Measurements from ENCODE around the gene SH3RF3. TPM values are rescaled to one million over a fixed set of nuclear protein-coding genes. Genes with fewer than 3 reads are reported as not detected.

The SH3RF3 gene
- polyA plus RNA-seq, 1 donor, result 5.0 TPM

GRCh38 chr2:109139865-109140396 lies 10.9 kb downstream of the SH3RF3 start:
- no peak for DNase-seq

- no peak for DNase-seq
These were observed 12.1 kb downstream of the SH3RF3 start for GRCh38 chr2:109141006-109141600.

DNA sequence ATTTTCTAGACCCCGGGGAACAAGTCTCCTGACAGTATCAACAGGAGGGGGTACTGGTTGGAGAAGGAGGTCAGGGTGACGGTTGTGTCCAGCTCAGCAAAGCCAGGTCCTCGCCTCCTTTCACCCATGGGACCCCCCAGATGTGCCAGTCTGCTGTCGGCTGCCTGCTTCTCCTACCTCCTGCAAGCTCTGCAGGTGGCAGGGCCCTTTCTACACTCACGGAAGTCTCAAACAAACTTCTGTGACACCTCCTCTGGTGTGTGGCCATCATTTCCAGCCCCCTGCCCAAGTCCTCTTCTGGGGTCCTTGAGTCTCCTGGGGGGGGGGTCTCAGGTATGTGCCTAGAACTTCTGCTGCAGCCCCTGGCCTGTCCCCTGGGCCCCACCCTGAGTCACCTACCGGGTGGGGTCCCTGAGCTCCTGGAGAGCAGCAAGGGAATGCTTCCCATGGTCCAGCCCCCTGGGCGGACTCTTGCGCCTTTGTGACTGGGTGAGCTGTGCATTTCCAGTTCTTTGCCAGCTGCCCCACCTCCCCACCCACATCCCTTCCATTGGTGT lies 12.8 kb downstream of the SH3RF3 start:
- no peak for DNase-seq

GRCh38 chr2:109142416-109143210 lies 13.6 kb downstream of the SH3RF3 start:
- DNase-seq, result no peak

- no peak for DNase-seq
These were observed 14.5 kb downstream of the SH3RF3 start for GRCh38 chr2:109143214-109144187.

DNA sequence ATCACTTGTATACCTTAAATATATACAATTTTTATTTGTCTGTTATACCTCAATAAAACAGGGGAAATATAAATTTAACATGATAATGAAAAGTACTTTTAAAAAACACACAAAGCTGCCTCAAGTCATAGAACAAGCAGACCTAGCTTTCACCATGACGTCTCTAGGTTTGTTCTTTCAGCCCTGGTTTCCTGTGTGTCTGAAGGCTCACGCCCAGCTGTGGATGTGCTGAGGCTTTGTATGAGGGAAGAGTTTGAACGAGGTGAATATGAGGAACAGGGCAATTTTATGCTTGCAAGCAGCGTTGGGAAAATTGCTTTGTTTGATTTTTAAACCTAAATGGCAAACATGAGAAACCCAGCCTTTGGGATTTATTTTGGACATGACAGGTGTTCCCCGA lies 15.3 kb downstream of the SH3RF3 start:
- no peak for DNase-seq

GRCh38 chr2:109144721-109145120 lies 15.7 kb downstream of the SH3RF3 start:
- DNase-seq, result no peak

- DNase-seq, result no peak
These were observed 16.3 kb downstream of the SH3RF3 start for GRCh38 chr2:109145286-109145685.

DNA sequence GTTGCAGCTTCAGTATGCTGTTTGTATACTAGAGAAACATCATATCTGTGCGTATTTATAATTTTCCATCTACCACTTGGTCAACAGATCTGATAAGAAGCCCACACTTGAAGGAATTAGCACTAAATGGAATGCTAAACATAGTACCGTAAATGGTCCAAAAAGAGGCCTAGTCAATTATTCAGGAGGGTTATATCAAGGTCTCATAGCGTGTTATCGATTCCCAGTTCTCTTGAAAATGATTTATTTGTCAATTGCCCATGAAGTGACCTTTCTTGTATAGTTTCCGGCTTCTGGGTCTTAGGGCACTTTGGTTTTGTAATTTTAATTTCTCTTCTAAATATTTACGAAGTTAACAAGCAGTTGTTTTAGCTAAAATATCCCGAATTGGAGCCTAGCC lies 18.4 kb downstream of the SH3RF3 start:
- no peak for DNase-seq

DNA sequence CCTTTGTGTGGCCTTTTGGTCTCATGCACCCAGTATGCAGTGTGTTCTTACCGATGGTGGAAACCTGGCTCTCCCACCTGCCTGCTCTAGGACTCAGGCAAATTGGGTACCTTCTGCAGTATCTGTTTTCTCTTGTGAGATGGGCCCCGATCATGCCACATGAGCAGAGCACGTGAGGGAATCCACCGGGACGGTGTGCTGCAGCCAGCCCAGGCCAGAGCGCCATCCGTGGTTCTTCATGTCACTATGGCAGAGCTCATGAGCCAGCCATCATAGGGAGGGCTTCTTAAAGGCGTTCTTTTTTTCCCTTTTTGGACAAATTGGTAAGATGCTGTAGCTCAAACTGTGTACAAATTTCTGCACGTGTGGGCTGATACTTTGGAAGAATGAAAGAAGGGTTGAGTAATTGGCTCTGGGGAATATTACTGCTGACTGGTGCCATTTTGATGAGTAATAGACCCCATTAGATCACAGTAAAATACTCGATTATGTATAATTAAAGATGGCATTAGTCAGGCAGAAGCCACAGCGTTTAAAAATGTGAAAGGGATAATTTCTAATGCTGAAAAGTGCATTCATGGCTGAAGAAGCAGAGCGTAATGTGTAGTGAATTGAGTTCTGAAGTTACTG lies 19.2 kb downstream of the SH3RF3 start:
- DNase-seq, result no peak

- no peak for DNase-seq
These were observed 20.1 kb downstream of the SH3RF3 start for GRCh38 chr2:109148991-109149645.

DNA sequence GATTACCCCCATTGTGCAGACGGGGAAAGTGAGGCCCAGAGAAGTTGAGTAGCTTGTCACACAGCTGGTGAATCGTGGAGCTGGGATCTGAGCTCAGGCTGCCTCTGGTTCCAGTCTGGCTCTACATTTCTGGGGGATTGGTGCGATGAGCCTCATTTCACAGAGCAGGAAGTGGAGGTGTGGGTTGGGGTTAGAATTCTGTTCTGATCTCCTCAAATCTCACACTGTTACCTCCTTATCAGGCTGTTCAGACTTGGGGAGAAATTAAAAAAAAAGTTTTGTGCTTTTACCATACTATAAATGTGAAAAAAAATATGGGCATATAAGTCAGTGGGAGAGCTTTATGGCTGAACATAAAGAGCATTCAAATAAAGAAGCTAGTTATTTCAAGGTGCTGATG lies 21.6 kb downstream of the SH3RF3 start:
- DNase-seq, result no peak

DNA sequence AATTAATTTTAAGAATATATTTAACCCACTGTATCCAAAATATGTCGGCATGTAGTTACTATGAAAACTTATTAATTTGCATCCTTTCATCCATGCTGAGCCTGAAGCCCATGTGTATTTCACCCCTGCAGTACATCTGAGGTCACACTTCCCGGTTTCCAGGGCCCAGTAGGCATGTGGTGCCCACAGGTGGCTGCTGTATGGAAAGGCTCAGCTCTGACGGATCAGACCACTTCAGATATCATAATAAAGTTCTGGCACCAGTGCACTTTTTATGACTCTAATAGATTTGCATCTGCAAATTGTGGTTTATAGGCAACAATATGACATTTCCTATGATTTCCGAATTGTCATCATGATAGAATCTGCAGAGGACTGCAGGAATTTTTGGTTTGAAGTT lies 22.5 kb downstream of the SH3RF3 start:
- DNase-seq, result no peak

DNA sequence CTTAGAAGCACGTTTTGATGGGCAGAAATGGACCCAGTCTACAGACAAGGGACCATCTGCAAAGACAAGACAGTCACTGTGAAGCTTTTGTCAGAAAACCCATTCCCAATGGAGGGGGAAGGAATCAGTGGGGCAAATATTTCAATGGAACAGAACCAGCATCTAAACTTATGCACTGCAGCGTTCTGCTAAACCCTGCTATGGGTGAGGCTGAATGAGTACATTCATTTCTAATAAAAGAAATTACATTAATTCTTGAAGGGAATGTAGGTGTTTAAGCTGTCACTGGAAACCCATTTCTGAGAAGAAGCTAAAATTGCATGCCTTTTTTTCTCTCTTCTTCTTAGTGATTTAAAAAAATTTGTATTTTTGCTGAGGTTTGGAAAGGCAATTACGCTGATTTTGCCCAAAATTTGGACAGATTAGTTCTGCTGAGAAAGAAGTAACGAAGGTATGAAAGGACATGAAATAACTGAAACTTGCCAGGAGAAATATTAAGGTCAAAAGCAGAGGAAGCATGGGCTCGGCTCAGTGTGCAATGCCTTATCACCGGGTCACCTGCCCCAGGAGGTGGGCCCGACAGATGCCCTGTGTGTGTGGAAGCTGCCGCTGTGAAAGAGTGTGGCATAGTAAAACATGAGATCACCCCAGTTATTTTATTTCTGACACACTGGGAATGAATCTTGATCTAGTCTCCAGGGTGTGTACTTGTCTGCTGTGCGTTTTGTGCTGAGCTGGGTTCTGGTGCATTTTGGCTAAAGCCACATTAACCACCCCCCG lies 24.2 kb downstream of the SH3RF3 start:
- no peak for DNase-seq

GRCh38 chr2:109153807-109154206 lies 24.8 kb downstream of the SH3RF3 start:
- DNase-seq, result no peak

GRCh38 chr2:109154226-109154625 lies 25.2 kb downstream of the SH3RF3 start:
- DNase-seq, result no peak

- no peak for DNase-seq
These were observed 26.8 kb downstream of the SH3RF3 start for GRCh38 chr2:109155553-109156451.

DNA sequence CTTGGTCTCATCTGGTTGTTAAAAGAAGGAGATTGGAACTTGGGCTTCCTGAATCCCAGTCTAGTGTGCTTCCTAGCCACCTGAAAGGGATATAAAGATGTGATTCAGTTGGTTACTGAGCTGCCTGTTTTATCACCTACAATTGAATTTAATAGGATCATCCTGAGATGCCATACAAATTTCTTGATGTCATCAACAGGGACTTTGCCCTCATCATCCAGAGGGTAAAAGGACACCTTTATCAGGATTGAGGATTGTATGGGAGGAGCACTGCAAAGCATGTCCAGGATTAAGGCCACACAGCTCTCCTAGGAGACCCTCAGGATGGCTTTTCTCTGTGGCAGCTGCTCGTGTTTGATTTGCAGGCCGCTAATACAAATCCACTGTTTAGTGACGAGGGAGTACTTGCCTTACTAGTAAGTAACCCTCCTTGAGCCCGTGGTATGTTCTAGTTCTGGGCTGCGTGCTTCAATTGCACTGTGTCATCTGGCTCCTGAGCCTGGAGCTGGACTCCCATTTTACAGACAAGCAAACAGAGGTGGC lies 28.6 kb downstream of the SH3RF3 start:
- DNase-seq, result no peak

DNA sequence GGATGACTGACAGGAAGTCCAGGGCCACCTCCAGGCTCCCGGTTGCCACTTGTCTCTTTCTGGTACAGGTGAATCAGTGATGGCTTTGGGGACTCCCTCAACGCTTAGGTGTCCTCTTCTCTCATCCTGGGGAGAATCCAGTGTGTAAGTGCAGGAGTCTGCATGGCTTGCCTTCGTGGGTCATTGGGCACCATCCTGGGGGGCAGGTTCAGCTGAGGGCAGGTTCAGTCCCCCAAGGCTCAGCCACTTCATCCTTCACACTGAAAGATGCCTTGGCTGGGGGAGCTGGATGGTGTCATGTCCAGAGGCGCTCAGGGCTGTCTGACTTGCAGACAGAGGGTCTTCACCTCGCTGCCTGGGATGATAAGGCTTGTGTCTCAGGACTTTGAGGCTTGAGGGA lies 29.2 kb downstream of the SH3RF3 start:
- DNase-seq, result no peak

Measured in hindlimb muscle (tissue), 1 donor.